ENCODE results near the gene SLC35F1. TPM values are rescaled to one million over a fixed set of nuclear protein-coding genes. Genes with fewer than 3 reads are reported as not detected.
"Not testable (repeated sequence)": the region's sequence is repeated elsewhere in the genome, so short reads cannot be mapped to it uniquely, and the experiment has no call there.

The SLC35F1 gene
- total RNA-seq, 4 donors from 2014 or later: 0.30 to 0.91 (median 0.48) TPM

- no peak for DNase-seq (ENCODE audit: low spot score in 2 of 2)
- 91 to 94% methylated on average over 2 of the region's 2 CpGs for WGBS, 2 donors
- H3K4me3 ChIP-seq (ENCODE audit: low read depth, poor library complexity, severe bottlenecking): no peak overlapping the region
- intact Hi-C loops (cut with DNase I; ENCODE audit: low total_unique reads): no loop called here
- TF ChIP-seq POLR2A (IDR thresholded peaks at IDR 0.05) (no peak), CTCF (IDR thresholded peaks at IDR 0.05) (no peak)
These were observed 109.5 kb downstream of the SLC35F1 start for GRCh38 chr6:118016532-118016931.

- no peak for DNase-seq (ENCODE audit: low spot score in 2 of 2)
- 19 to 28% methylated on average over 2 of the region's 2 CpGs for WGBS, 2 donors
- intact Hi-C loops (cut with DNase I; ENCODE audit: low total_unique reads): no loop called here
- TF ChIP-seq POLR2A (IDR thresholded peaks at IDR 0.05): no peak
- TF ChIP-seq CTCF (IDR thresholded peaks at IDR 0.05): no peak
- no peak overlapping the region for H3K4me3 ChIP-seq (ENCODE audit: low read depth, poor library complexity, severe bottlenecking)
These were observed 110.3 kb downstream of the SLC35F1 start for GRCh38 chr6:118017301-118017848.

GRCh38 chr6:118023771-118024170 is 116.7 kb downstream of the SLC35F1 start:
- intact Hi-C loops (cut with DNase I; ENCODE audit: low total_unique reads): no loop called here
- no peak overlapping the region for H3K4me3 ChIP-seq (ENCODE audit: low read depth, poor library complexity, severe bottlenecking)
- DNase-seq (ENCODE audit: low spot score in 2 of 2): no peak
- TF ChIP-seq POLR2A (IDR thresholded peaks at IDR 0.05): no peak
- TF ChIP-seq CTCF (IDR thresholded peaks at IDR 0.05): no peak
- 83 to 86% methylated on average over 3 of the region's 3 CpGs for WGBS, 2 donors

- TF ChIP-seq POLR2A (IDR thresholded peaks at IDR 0.05) (no peak), CTCF (IDR thresholded peaks at IDR 0.05) (no peak)
- WGBS, 2 donors: 81 to 86% methylated on average over 4 of the region's 4 CpGs
- intact Hi-C loops (cut with DNase I; ENCODE audit: low total_unique reads): no loop called here
These were observed 122.9 kb downstream of the SLC35F1 start for GRCh38 chr6:118029967-118030366.

GRCh38 chr6:118037479-118037878 is 130.4 kb downstream of the SLC35F1 start:
- DNase-seq (ENCODE audit: low spot score in 2 of 2); intact Hi-C loops (cut with DNase I; ENCODE audit: low total_unique reads): not testable (repeated sequence)
- 87 to 92% methylated on average over 3 of the region's 3 CpGs for WGBS, 2 donors

More at GRCh38 chr6:118029967-118030366, 122.9 kb downstream of the SLC35F1 start:
- H3K4me3 ChIP-seq (ENCODE audit: low read depth, poor library complexity, severe bottlenecking): no peak overlapping the region
- no peak for DNase-seq (ENCODE audit: low spot score in 2 of 2)

GRCh38 chr6:118042855-118043254 is 135.8 kb downstream of the SLC35F1 start:
- intact Hi-C loops (cut with DNase I; ENCODE audit: low total_unique reads): no loop called here
- 58 to 70% methylated on average over 4 of the region's 4 CpGs for WGBS, 2 donors
- no peak for TF ChIP-seq POLR2A (IDR thresholded peaks at IDR 0.05)
- no peak for TF ChIP-seq CTCF (IDR thresholded peaks at IDR 0.05)
- no peak for DNase-seq (ENCODE audit: low spot score in 2 of 2)
- H3K4me3 ChIP-seq (ENCODE audit: low read depth, poor library complexity, severe bottlenecking): no peak overlapping the region

More at GRCh38 chr6:118037479-118037878, 130.4 kb downstream of the SLC35F1 start:
- H3K4me3 ChIP-seq (ENCODE audit: low read depth, poor library complexity, severe bottlenecking): not testable (repeated sequence)

All from lower leg skin (tissue), 4 donors.